Tibial artery (tissue), 4 donors: ENCODE measurements around the gene AIF1L.

ENCODE experiments used
- DNase-seq, 2 donors: peaks; one replicate each; pipeline ENCODE4 v3.0.0-alpha.2; 2019
- H3K27ac ChIP-seq, 2 donors: fragments of 200-600 bp; sonication (generic) in 1 of 2; 1 replicate in 1 of 2; 2 replicates in 1 of 2; pipeline ENCODE4 v1.5.1; 2018 to 2019; ENCODE audit warnings: mild to moderate bottlenecking in 1 of 2
- H3K27me3 ChIP-seq, 2 donors: fragments of 200-600 bp; sonication (generic) in 1 of 2; one replicate each; pipeline versions ENCODE4 v1.5.1 to v1.6.0; 2016 to 2019
- H3K36me3 ChIP-seq, 3 donors: fragments of 200-600 bp; sonication (generic) in 2 of 3; one replicate each; pipeline ENCODE4 v1.5.1; 2016 to 2019; ENCODE audit warnings: mild to moderate bottlenecking in 2 of 3
- H3K4me1 ChIP-seq, 4 donors: fragments of 200-600 bp; sonication (generic) in 2 of 4; 1 replicate in 3 of 4; 2 replicates in 1 of 4; pipeline ENCODE4 v1.5.1; 2016 to 2019
- H3K4me3 ChIP-seq, 2 donors: fragments of 200-600 bp; sonication (generic) in 1 of 2; 1 replicate in 1 of 2; 2 replicates in 1 of 2; pipeline ENCODE4 v1.5.1; 2018 to 2019; ENCODE audit warnings: mild to moderate bottlenecking in 2 of 2
- H3K9me3 ChIP-seq, 3 donors: fragments of 200-600 bp; sonication (generic) in 1 of 3; one replicate each; pipeline ENCODE4 v1.5.1; 2016 to 2019
- CTCF ChIP-seq, 2 experiments: fragments of 200-600 bp in 1 of 2; fragments of 450-650 bp in 1 of 2; IDR thresholded peaks; one replicate each; pipeline ENCODE4 v1.5.1; 2017 to 2019; ENCODE audit warnings: antibody characterized with exemption in 2 of 2, mild to moderate bottlenecking in 1 of 2, moderate library complexity in 1 of 2
- intact Hi-C: fragments of 100-400 bp; cut with DNase I; formaldehyde crosslinking; loops from one replicate; pipeline ENCODE4 v1.15.0; 2023; ENCODE audit warnings: low total_unique reads

AIF1L gene

DNA sequence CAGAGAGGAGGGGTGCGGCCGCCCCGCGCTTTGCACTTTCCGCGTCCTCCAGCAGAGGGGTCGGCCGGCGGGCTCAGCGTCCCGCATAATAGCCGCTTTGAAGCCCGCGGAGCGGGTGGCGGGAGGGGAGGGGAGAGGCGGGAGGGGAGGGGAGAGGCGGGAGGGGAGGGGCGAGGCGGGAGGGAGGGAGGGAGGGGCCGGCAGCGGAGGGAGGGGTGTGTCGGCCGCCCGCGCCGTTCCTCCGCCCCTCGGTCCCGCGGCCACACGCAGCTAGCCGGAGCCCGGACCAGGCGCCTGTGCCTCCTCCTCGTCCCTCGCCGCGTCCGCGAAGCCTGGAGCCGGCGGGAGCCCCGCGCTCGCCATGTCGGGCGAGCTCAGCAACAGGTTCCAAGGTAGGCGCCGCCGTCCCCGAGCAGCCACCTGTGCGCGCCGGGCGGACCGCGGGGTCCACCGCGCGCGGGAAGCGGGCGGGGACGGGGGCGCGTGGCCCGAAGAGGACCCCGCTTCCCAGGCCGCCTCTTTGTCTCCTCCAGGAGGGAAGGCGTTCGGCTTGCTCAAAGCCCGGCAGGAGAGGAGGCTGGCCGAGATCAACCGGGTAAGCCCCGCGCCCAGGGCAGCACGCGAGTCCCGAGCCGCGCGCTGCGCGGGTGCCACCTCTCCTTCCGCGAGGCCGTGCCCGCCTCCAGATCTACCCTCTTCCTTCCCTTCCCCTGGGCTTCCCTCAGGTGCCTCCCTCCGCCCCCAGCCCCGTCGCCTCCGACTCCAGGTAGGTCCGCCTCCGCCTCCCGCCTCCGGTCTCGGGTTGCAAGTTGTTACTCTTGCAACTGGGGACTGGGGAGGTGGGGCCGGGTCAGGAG, at the start of gene AIF1L:
Gene AIF1L, plus strand, starts transcription at position 263 of the 857 bp plus-strand sequence. Its CDS starts 99 bp downstream, at position 362.
- peak in 1 of 2 donors; percentile 74 for DNase-seq
- peak within 1 kb of the TSS; percentile 81 to 83 for H3K27ac ChIP-seq
- intact Hi-C loops: no loop called here

DNA sequence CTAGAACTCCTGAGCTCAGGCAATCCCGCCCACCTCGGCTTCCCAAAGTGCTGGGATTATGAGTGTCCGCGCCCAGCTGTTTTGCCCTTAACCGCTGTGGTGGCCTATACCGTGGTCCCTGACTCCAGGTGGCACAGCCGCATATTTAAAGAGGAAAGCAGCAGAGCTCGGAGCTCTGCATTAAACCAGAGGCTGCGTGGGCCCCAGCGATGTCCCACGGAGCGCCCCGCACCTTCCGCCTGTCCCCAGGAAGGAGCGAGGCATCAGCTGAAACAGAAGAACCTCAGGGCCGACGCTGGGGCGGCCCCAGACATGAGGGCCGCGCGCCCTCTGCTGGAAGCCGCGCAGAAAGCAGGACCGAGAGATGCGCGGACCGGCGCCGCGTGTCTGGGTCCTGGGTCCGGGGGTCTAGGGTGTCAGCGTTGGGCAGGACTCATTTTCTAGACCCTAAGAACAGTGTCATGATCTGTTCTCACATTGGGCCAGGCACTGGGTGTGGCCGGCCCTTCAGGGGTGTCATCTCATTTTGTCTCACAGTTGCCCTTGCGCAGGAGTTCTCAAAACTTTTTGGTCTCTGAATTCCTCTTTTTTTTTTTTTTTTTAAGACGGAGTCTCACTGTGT, 49.6 kb upstream of the AIF1L start:
- no peak overlapping the region for H3K27ac ChIP-seq
- H3K36me3 ChIP-seq: no peaks in the 10 kb centered on the region
- DNase-seq: peak in 1 of 2 donors; percentile 64
- H3K9me3 ChIP-seq: no peaks in the 10 kb centered on the region
- H3K27me3 ChIP-seq: no peaks in the 10 kb centered on the region
- peak; percentile 89 to 91 for TF ChIP-seq CTCF (IDR thresholded peaks at IDR 0.05)
- intact Hi-C loops: loop anchor here (5.0 kb wide), 1 partner anchor 344 kb away; no protein-coding TSS in a partner anchor
- H3K4me3 ChIP-seq: peak overlapping the region in 1 of 2 donors; percentile 18
- H3K4me1 ChIP-seq: peaks cover 0 to 4% (median 0%) of the 10 kb centered on the region in 4 donors

More for the DNA sequence above, at the start of gene AIF1L:
- Histone ChIP-seq H3K9me3 (no peaks in the 10 kb centered on the region), H3K4me3 (peak within 1 kb of the TSS; percentile 77 to 83), H3K4me1 (peaks cover 0 to 58% (median 45%) of the 10 kb centered on the region in 4 donors), H3K36me3 (no peaks in the 10 kb centered on the region), H3K27me3 (peaks cover 0 to 28% of the 10 kb centered on the region in 2 donors)
- no peak for TF ChIP-seq CTCF (IDR thresholded peaks at IDR 0.05)

DNA sequence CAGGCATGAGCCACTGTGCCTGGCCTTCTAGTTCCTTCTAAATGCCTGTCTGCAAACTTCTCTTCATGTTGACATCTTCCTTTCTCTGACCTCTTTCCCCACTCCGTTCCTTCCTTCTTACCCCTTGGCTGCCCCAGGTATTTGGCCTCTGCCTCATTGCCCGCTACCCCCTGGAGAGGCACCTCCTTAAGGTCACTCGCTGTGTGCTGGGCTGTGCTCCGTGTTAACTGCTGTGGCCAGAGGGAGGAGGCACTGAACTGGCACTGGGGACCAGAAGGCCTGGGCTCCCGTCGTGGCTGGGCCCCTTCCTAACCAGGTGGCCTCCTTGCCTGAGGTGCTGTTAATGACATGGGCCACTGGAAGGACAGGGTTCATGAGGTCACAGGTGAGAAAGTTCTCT, 48.0 kb upstream of the AIF1L start:
- no peak overlapping the region for H3K4me3 ChIP-seq
- H3K9me3 ChIP-seq: no peaks in the 10 kb centered on the region
- peaks cover 0 to 6% of the 10 kb centered on the region in 2 donors for H3K27me3 ChIP-seq
- DNase-seq: no peak
- no peak overlapping the region for H3K27ac ChIP-seq
- intact Hi-C loops: loop anchor here (5.0 kb wide), 1 partner anchor 346 kb away; no protein-coding TSS in a partner anchor
- no peak for TF ChIP-seq CTCF (IDR thresholded peaks at IDR 0.05)
- H3K4me1 ChIP-seq: peaks cover 0 to 4% (median 0%) of the 10 kb centered on the region in 4 donors
- H3K36me3 ChIP-seq: no peaks in the 10 kb centered on the region

DNA sequence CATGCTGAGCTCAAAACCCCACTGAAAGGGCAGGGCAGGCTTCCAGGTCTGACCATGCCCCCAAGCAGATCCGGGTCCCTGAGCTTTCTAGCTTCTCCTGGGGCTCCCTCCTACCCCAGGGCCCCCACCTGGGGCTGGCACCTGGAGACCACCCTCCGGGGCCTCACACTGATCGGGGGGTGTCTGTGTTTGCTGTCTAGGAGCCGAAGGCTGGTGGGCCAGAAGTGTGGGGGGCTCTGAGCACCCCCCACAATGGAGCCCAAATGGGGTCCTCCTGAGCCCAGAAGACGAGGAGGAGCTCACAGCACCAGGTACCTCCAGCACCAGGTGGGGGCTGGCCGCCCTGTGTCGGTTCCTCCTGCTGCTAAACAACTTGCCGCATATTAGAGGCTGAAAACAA, 47.5 kb upstream of the AIF1L start:
- intact Hi-C loops: loop anchor here (5.0 kb wide), 1 partner anchor 347 kb away; no protein-coding TSS in a partner anchor

More for the DNA sequence above, 47.5 kb upstream of the AIF1L start:
- no peak for TF ChIP-seq CTCF (IDR thresholded peaks at IDR 0.05)
- Histone ChIP-seq H3K27me3 (peaks cover 0 to 7% of the 10 kb centered on the region in 2 donors), H3K4me1 (peaks cover 0 to 4% (median 0%) of the 10 kb centered on the region in 4 donors), H3K27ac (no peak overlapping the region), H3K36me3 (no peaks in the 10 kb centered on the region), H3K4me3 (no peak overlapping the region), H3K9me3 (no peaks in the 10 kb centered on the region)
- no peak for DNase-seq
